HepG2 (cell line): ENCODE measurements around the gene SLC9A8. TPM values are rescaled to one million over a fixed set of nuclear protein-coding genes. Genes with fewer than 3 reads are reported as not detected.

Source experiments
- BCL6 ChIP-seq: IDR thresholded peaks from 2 replicates; pipeline ENCODE4 v1.6.1; 2016; ENCODE audit warnings: missing genetic modification reagents, missing compliant biosample characterization
- MAFF ChIP-seq: IDR thresholded peaks from 2 replicates; pipeline ENCODE4 v1.6.1; 2011; ENCODE audit warnings: low read depth, low read length, improper control_type of control experiment
- RBFOX2 ChIP-seq: fragments of 200-400 bp; formaldehyde crosslinking; IDR thresholded peaks from 2 replicates; pipeline ENCODE4 v1.6.1; 2017; ENCODE audit warnings: low read depth, mild to moderate bottlenecking, low read length
- RFXANK ChIP-seq: IDR thresholded peaks from 2 replicates; pipeline ENCODE4 v1.6.1; 2016
- SIN3A ChIP-seq: IDR thresholded peaks from 2 replicates; pipeline ENCODE4 v1.6.1; 2011; ENCODE audit warnings: low read depth, mild to moderate bottlenecking, control low read depth, low read length, borderline replicate concordance
- SMYD3 ChIP-seq: sonication (generic); formaldehyde crosslinking; IDR thresholded peaks from 2 replicates; pipeline ENCODE4 v1.8.1; 2023; ENCODE audit warnings: mild to moderate bottlenecking, missing genetic modification reagents
- ZNF224 ChIP-seq: sonication (generic); formaldehyde crosslinking; IDR thresholded peaks from 2 replicates; pipeline ENCODE4 v1.5.0; 2020; ENCODE audit warnings: mild to moderate bottlenecking, missing genetic modification reagents
- ZNF496 ChIP-seq: sonication (generic); formaldehyde crosslinking; IDR thresholded peaks from 2 replicates; pipeline ENCODE4 v1.8.1; 2023; ENCODE audit warnings: mild to moderate bottlenecking, moderate library complexity, missing genetic modification reagents; ENCODE audit not compliant: insufficient replicate concordance
- ZNF850 ChIP-seq: sonication (generic); formaldehyde crosslinking; conservative IDR thresholded peaks from 2 replicates; pipeline ENCODE4 v1.9.0; 2021; ENCODE audit warnings: mild to moderate bottlenecking, missing genetic modification reagents
- ZNF883 ChIP-seq: sonication (generic); formaldehyde crosslinking; IDR thresholded peaks from 2 replicates; pipeline ENCODE4 v1.5.1; 2020; ENCODE audit warnings: mild to moderate bottlenecking, missing genetic modification reagents; ENCODE audit errors: not compliant biosample characterization
- polyA plus RNA-seq, 8 experiments: library from polyadenylated mRNA; depleted of rRNA in 3 of 8; stranded (reverse) in 7 of 8; unstranded in 1 of 8; fragments of >200 nt; fragmentation: Illumina TruSeq in 4 of 8; extraction: Trizol in 4 of 8; gene quantifications; 2 replicates each; pipeline versions ENCODE4 v1.2.1 to v1.2.3, GENCODE V29; 2011 to 2016; ENCODE audit warnings: low read depth in 4 of 8, missing spikeins in 1 of 8, mixed read lengths in 1 of 8; ENCODE audit not compliant: insufficient read depth in 1 of 8
- total RNA-seq, 5 experiments: library from RNA; depleted of rRNA; stranded (reverse); fragments of >200 nt; fragmentation: Illumina TruSeq; extraction: Trizol; gene quantifications; 2 replicates each; pipeline ENCODE4 v1.2.3, GENCODE V29; 2016; ENCODE audit warnings: low read depth in 1 of 5
- TF ChIP-seq, protein P1 (sequence below): sonication (generic); formaldehyde crosslinking; IDR thresholded peaks from 2 replicates; pipeline ENCODE4 v1.4.0; 2020; ENCODE audit warnings: missing genetic modification reagents, mild to moderate bottlenecking, borderline replicate concordance
- TF ChIP-seq, protein P2 (sequence below): sonication (generic); formaldehyde crosslinking; IDR thresholded peaks from 2 replicates; pipeline ENCODE4 v1.4.0; 2020; ENCODE audit warnings: missing genetic modification reagents, borderline replicate concordance
- TF ChIP-seq, protein P3 (sequence below): sonication (generic); formaldehyde crosslinking; IDR thresholded peaks from 2 replicates; pipeline ENCODE4 v1.5.0; 2020; ENCODE audit warnings: mild to moderate bottlenecking, missing genetic modification reagents, moderate library complexity
- TF ChIP-seq, protein P4 (sequence below): sonication (generic); formaldehyde crosslinking; IDR thresholded peaks from 2 replicates; pipeline ENCODE4 v1.8.0; 2022; ENCODE audit warnings: missing genetic modification reagents, low read depth, mild to moderate bottlenecking, borderline replicate concordance
- TF ChIP-seq, protein P5 (sequence below): sonication (generic); formaldehyde crosslinking; IDR thresholded peaks from 2 replicates; pipeline ENCODE4 v1.4.0; 2020; ENCODE audit warnings: missing genetic modification reagents, borderline replicate concordance
- TF ChIP-seq, protein P6 (sequence below): sonication (generic); formaldehyde crosslinking; conservative IDR thresholded peaks from 2 replicates; pipeline ENCODE4 v1.5.0; 2020; ENCODE audit warnings: missing genetic modification reagents

The SLC9A8 gene
- total and polyA plus RNA-seq, 2 of the 13 experiments (the other 11 are each of a cell fraction or from before 2014, with no cell fraction given), result 4.1 to 7.4 TPM

DNA sequence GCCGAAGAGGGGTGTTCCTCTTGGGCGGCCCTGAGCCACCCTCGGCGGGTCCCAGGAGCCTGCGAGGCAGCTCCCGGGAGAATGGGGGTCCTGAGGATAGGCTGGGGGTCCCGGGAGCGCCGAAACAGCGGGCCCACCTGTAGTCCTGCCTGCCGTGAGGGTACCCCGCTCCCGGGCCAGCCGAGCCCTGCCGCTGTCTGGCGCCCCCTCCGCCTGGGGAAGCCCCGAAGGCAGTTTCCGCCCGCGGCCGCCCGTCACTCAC is 102.4 kb downstream of the SLC9A8 start (continued):
- TF ChIP-seq RBFOX2 (no peak), SMYD3 (CRISPR knock-in tag) (no peak), ZNF883 (no peak), SIN3A (no peak), ZNF496 (CRISPR knock-in tag) (no peak), BCL6 (CRISPR knock-in tag) (no peak), RFXANK (CRISPR knock-in tag) (no peak), ZNF224 (CRISPR knock-in tag) (peak; percentile 35; the same call in 1 of the 2 replicates), MAFF (no peak), ZNF850 (CRISPR knock-in tag) (no peak)
- TF ChIP-seq, protein P1, sequence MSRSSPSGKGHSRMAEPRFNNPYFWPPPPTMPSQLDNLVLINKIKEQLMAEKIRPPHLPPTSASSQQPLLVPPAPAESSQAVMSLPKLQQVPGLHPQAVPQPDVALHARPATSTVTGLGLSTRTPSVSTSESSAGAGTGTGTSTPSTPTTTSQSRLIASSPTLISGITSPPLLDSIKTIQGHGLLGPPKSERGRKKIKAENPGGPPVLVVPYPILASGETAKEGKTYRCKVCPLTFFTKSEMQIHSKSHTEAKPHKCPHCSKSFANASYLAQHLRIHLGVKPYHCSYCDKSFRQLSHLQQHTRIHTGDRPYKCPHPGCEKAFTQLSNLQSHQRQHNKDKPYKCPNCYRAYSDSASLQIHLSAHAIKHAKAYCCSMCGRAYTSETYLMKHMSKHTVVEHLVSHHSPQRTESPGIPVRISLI (CRISPR knock-in tag), result no peak
- TF ChIP-seq, protein P2, sequence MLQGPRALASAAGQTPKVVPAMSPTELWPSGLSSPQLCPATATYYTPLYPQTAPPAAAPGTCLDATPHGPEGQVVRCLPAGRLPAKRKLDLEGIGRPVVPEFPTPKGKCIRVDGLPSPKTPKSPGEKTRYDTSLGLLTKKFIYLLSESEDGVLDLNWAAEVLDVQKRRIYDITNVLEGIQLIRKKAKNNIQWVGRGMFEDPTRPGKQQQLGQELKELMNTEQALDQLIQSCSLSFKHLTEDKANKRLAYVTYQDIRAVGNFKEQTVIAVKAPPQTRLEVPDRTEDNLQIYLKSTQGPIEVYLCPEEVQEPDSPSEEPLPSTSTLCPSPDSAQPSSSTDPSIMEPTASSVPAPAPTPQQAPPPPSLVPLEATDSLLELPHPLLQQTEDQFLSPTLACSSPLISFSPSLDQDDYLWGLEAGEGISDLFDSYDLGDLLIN (CRISPR knock-in tag), result no peak
- TF ChIP-seq, protein P3, sequence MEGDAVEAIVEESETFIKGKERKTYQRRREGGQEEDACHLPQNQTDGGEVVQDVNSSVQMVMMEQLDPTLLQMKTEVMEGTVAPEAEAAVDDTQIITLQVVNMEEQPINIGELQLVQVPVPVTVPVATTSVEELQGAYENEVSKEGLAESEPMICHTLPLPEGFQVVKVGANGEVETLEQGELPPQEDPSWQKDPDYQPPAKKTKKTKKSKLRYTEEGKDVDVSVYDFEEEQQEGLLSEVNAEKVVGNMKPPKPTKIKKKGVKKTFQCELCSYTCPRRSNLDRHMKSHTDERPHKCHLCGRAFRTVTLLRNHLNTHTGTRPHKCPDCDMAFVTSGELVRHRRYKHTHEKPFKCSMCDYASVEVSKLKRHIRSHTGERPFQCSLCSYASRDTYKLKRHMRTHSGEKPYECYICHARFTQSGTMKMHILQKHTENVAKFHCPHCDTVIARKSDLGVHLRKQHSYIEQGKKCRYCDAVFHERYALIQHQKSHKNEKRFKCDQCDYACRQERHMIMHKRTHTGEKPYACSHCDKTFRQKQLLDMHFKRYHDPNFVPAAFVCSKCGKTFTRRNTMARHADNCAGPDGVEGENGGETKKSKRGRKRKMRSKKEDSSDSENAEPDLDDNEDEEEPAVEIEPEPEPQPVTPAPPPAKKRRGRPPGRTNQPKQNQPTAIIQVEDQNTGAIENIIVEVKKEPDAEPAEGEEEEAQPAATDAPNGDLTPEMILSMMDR (CRISPR knock-in tag), result no peak
- TF ChIP-seq, protein P4, sequence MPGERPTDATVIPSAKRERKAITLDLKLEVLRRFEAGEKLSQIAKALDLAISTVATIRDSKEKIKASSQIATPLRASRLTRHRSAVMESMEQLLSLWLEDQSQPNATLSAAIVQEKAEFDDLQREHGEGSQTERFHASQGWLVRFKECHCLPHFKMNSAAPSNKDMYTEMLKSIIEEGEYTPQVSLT (CRISPR knock-in tag), result 0 out of 2 replicates have a peak, but pooled peaks have one; percentile 13
- TF ChIP-seq, protein P5, sequence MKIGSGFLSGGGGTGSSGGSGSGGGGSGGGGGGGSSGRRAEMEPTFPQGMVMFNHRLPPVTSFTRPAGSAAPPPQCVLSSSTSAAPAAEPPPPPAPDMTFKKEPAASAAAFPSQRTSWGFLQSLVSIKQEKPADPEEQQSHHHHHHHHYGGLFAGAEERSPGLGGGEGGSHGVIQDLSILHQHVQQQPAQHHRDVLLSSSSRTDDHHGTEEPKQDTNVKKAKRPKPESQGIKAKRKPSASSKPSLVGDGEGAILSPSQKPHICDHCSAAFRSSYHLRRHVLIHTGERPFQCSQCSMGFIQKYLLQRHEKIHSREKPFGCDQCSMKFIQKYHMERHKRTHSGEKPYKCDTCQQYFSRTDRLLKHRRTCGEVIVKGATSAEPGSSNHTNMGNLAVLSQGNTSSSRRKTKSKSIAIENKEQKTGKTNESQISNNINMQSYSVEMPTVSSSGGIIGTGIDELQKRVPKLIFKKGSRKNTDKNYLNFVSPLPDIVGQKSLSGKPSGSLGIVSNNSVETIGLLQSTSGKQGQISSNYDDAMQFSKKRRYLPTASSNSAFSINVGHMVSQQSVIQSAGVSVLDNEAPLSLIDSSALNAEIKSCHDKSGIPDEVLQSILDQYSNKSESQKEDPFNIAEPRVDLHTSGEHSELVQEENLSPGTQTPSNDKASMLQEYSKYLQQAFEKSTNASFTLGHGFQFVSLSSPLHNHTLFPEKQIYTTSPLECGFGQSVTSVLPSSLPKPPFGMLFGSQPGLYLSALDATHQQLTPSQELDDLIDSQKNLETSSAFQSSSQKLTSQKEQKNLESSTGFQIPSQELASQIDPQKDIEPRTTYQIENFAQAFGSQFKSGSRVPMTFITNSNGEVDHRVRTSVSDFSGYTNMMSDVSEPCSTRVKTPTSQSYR (CRISPR knock-in tag), result no peak
- TF ChIP-seq, protein P6, sequence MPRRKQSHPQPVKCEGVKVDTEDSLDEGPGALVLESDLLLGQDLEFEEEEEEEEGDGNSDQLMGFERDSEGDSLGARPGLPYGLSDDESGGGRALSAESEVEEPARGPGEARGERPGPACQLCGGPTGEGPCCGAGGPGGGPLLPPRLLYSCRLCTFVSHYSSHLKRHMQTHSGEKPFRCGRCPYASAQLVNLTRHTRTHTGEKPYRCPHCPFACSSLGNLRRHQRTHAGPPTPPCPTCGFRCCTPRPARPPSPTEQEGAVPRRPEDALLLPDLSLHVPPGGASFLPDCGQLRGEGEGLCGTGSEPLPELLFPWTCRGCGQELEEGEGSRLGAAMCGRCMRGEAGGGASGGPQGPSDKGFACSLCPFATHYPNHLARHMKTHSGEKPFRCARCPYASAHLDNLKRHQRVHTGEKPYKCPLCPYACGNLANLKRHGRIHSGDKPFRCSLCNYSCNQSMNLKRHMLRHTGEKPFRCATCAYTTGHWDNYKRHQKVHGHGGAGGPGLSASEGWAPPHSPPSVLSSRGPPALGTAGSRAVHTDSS (CRISPR knock-in tag), result no peak
